A673 (cell line): ENCODE results near the gene APMAP. TPM values are rescaled to one million over a fixed set of nuclear protein-coding genes. Genes with fewer than 3 reads are reported as not detected.

Experiments
- BruUV-seq: library from RNA; stranded (reverse); fragments of 400-500 nt; replicated peaks from 2 replicates; lab custom pipeline; 2021; lab: Mats Ljungman, UMichigan
- CTCF ChIA-PET: fragments of 300-600 bp; sonication (Branson Sonifier 250); formaldehyde crosslinking; loops from one replicate; lab custom pipeline; 2022; ENCODE audit warnings: antibody characterized with exemption; lab: Charles Lee
- POLR2A ChIA-PET: fragments of 300-600 bp; sonication (Branson Sonifier 250); formaldehyde crosslinking; loops from one replicate; lab custom pipeline; 2022; ENCODE audit warnings: antibody characterized with exemption; ENCODE audit not compliant: low non-redundant PET; lab: Charles Lee
- DNase-seq: peaks from one replicate; pipeline ENCODE4 v3.0.0-alpha.2; 2015; ENCODE audit warnings: low spot score
- H3K27ac ChIP-seq: fragments of 200-600 bp; sonication (generic); 2 replicates; pipeline ENCODE4 v1.5.1; 2016; ENCODE audit warnings: mixed run types, low read depth, mild to moderate bottlenecking, mixed read lengths, antibody characterized with exemption, low read length; ENCODE audit not compliant: poor library complexity, severe bottlenecking
- H3K27me3 ChIP-seq: fragments of 200-600 bp; sonication (generic); replicated peaks from 2 replicates; pipeline ENCODE4 v1.6.1; 2017; ENCODE audit warnings: mixed run types, low read depth, mild to moderate bottlenecking, mixed read lengths, antibody characterized with exemption, low read length; ENCODE audit not compliant: insufficient read depth, poor library complexity
- H3K36me3 ChIP-seq: fragments of 200-600 bp; sonication (generic); 2 replicates; pipeline ENCODE4 v1.6.1; 2016; ENCODE audit warnings: mixed run types, mild to moderate bottlenecking, mixed read lengths, antibody characterized with exemption, low read length; ENCODE audit not compliant: insufficient read depth, poor library complexity, severe bottlenecking
- H3K4me1 ChIP-seq: fragments of 200-600 bp; sonication (generic); 2 replicates; pipeline ENCODE4 v1.6.1; 2017; ENCODE audit warnings: mixed run types, mild to moderate bottlenecking, mixed read lengths, antibody characterized with exemption, low read length; ENCODE audit not compliant: insufficient read depth, poor library complexity, severe bottlenecking
- H3K4me3 ChIP-seq: fragments of 200-600 bp; sonication (generic); 2 replicates; pipeline ENCODE4 v1.5.1; 2016; ENCODE audit warnings: low read depth, mixed run types, mild to moderate bottlenecking, mixed read lengths, low read length; ENCODE audit not compliant: poor library complexity, severe bottlenecking
- H3K9me3 ChIP-seq: fragments of 200-600 bp; sonication (generic); 2 replicates; pipeline ENCODE4 v1.6.1; 2016; ENCODE audit warnings: mixed run types, low read depth, mild to moderate bottlenecking, mixed read lengths, antibody characterized with exemption, low read length; ENCODE audit not compliant: poor library complexity, severe bottlenecking
- EZH2 ChIP-seq: fragments of 200-600 bp; sonication (generic); IDR thresholded peaks from 2 replicates; pipeline ENCODE4 v1.6.1; 2017; ENCODE audit warnings: borderline replicate concordance, low read depth, mild to moderate bottlenecking, mixed read lengths, antibody characterized with exemption, low read length; ENCODE audit not compliant: poor library complexity, severe bottlenecking
- intact Hi-C: fragments of 100-400 bp; cut with micrococcal nuclease; formaldehyde crosslinking; loops from one replicate; pipeline ENCODE4 v1.10.0; 2022; ENCODE audit not compliant: unreplicated experiment
- total RNA-seq: library from RNA; stranded (reverse); gene quantifications from 2 replicates; pipeline ENCODE4 v1.2.3, GENCODE V29; 2021
- TF ChIP-seq, protein P1 (sequence below): fragments of 300-800, 200-600 bp; sonication (generic); conservative IDR thresholded peaks from 2 replicates; pipeline ENCODE4 v1.5.1; 2017; ENCODE audit warnings: low read depth, mild to moderate bottlenecking, antibody characterized with exemption, low read length, moderate library complexity, mixed read lengths

APMAP gene
- total RNA-seq, 1 experiment from 2014 or later = 70.3 TPM

GRCh38 chr20:24985802-24986201, 6.7 kb downstream of the APMAP start:
- Histone ChIP-seq H3K27me3 (no peaks in the 10 kb centered on the region), H3K27ac (no peak overlapping the region), H3K9me3 (no peaks in the 10 kb centered on the region), H3K4me1 (peaks cover under 1% of the 10 kb centered on the region), H3K36me3 (peaks cover 12% of the 10 kb centered on the region), H3K4me3 (no peak overlapping the region)
- POLR2A ChIA-PET = no interaction called here
- BruUV-seq = no TSS peak
- CTCF ChIA-PET = no interaction called here
- intact Hi-C loops = no loop called here
- no peak for DNase-seq
- TF ChIP-seq EZH2 = no peak
- TF ChIP-seq, protein P1, sequence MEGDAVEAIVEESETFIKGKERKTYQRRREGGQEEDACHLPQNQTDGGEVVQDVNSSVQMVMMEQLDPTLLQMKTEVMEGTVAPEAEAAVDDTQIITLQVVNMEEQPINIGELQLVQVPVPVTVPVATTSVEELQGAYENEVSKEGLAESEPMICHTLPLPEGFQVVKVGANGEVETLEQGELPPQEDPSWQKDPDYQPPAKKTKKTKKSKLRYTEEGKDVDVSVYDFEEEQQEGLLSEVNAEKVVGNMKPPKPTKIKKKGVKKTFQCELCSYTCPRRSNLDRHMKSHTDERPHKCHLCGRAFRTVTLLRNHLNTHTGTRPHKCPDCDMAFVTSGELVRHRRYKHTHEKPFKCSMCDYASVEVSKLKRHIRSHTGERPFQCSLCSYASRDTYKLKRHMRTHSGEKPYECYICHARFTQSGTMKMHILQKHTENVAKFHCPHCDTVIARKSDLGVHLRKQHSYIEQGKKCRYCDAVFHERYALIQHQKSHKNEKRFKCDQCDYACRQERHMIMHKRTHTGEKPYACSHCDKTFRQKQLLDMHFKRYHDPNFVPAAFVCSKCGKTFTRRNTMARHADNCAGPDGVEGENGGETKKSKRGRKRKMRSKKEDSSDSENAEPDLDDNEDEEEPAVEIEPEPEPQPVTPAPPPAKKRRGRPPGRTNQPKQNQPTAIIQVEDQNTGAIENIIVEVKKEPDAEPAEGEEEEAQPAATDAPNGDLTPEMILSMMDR = no peak

DNA sequence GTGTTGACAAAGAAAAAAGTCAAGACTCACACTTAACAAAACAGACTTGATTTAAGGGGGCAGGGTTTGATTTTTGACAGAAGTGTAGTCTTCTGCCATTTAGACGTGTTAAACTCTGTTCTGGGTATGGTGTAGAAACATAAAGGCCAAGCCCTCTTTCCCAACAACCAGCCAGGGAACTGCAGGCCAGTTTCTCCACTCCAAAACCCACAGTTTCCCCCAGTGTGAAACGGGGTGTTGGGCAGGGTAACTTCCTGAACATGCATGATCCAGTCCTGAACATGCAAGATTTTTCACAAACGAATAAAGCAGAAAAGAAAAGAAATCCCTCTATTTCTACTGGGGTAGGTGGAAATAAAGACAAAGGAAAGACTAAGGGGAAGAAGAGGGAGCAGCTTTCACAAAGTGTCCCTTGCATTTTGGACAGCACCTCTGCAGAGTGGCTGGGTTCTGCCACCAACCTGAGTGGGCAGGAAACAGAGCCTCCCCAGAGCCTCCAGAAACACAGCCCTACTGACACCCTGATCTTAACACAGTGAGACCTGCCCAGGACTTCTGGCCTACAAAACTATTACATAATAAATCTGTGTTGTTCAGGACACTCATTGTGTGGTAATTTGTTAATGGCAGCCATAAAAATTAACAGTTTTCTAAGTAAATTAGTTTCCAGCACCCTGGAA, 7.5 kb downstream of the APMAP start:
- Histone ChIP-seq H3K4me3 (no peak overlapping the region), H3K27ac (no peak overlapping the region), H3K27me3 (no peaks in the 10 kb centered on the region), H3K4me1 (no peaks in the 10 kb centered on the region), H3K36me3 (peaks cover 12% of the 10 kb centered on the region), H3K9me3 (no peaks in the 10 kb centered on the region)
- BruUV-seq = no TSS peak
- TF ChIP-seq EZH2 = no peak
- TF ChIP-seq, protein P1 = no peak
- intact Hi-C loops = no loop called here
- no peak for DNase-seq
- CTCF ChIA-PET = no interaction called here
- POLR2A ChIA-PET = no interaction called here

GRCh38 chr20:24983896-24984295, 8.7 kb downstream of the APMAP start:
- POLR2A ChIA-PET = interaction anchor here (0.8 kb wide), 1 partner anchor 1241 kb away, joined by 3 read pairs; no protein-coding TSS in a partner anchor

More at GRCh38 chr20:24983896-24984295, 8.7 kb downstream of the APMAP start:
- no peak overlapping the region for H3K27ac ChIP-seq
- H3K9me3 ChIP-seq = no peaks in the 10 kb centered on the region
- no TSS peak for BruUV-seq
- H3K4me1 ChIP-seq = no peaks in the 10 kb centered on the region
- H3K27me3 ChIP-seq = no peaks in the 10 kb centered on the region
- peaks cover 12% of the 10 kb centered on the region for H3K36me3 ChIP-seq
- CTCF ChIA-PET = no interaction called here
- DNase-seq = no peak
- intact Hi-C loops = no loop called here
- no peak overlapping the region for H3K4me3 ChIP-seq
- TF ChIP-seq, protein P1 = no peak
